ENCODE measurements around the gene PTPRN2.

The PTPRN2 gene

DNA sequence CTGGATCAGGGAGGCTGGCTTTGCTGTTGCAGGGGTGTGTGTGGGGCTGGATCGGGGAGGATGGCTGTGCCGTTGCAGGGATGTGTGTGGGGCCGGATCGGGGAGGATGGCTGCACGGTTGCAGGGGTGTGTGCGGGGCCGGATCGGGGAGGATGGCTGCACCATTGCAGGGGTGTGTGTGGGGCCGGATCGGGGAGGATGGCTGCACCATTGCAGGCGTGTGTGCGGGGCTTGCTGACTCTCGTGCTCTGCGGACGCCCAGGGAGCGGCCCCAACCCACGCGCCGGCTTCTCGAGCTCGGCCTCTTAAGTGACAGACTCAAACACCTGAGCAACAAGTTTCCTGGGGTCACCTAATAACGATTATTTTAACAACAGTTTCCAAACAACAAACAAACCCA lies 732.6 kb downstream of the PTPRN2 start:
- no peak overlapping the region for H3K4me3 ChIP-seq
- no peak for DNase-seq (ENCODE audit: low spot score)
- peak overlapping the region in 1 of 2 donors; percentile 53 for H3K27ac ChIP-seq
- no peak for TF ChIP-seq CTCF (IDR thresholded peaks at IDR 0.05)

- peak overlapping the region in 1 of 2 donors; percentile 78 for H3K27ac ChIP-seq
These were observed 733.3 kb downstream of the PTPRN2 start for GRCh38 chr7:157854066-157854891.

DNA sequence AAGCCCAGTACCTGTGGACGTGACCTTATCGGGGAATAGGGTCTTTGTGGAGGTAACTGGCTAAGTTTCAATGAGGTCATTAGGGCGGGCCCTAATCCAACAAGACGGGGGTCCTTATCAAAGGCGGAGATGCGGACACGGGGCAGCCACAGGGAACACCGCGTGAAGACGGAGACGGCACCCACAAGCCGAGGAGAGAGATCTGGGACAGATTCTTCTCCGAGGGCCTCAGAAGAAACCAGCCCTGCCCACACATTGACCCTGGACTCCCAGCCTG lies 733.9 kb downstream of the PTPRN2 start:
- TF ChIP-seq CTCF (IDR thresholded peaks at IDR 0.05) = no peak
- H3K4me3 ChIP-seq = peak overlapping the region; percentile 21
- H3K27ac ChIP-seq = peak overlapping the region in 1 of 2 donors; percentile 78
- no peak for DNase-seq (ENCODE audit: low spot score)

More at GRCh38 chr7:157854066-157854891, 733.3 kb downstream of the PTPRN2 start:
- no peak for TF ChIP-seq CTCF (IDR thresholded peaks at IDR 0.05)
- peak overlapping the region; percentile 21 for H3K4me3 ChIP-seq
- no peak for DNase-seq (ENCODE audit: low spot score)

GRCh38 chr7:157853076-157853788 lies 734.4 kb downstream of the PTPRN2 start:
- H3K27ac ChIP-seq = peak overlapping the region in 1 of 2 donors; percentile 78
- no peak overlapping the region for H3K4me3 ChIP-seq
- no peak for TF ChIP-seq CTCF (IDR thresholded peaks at IDR 0.05)
- DNase-seq (ENCODE audit: low spot score) = no peak

DNA sequence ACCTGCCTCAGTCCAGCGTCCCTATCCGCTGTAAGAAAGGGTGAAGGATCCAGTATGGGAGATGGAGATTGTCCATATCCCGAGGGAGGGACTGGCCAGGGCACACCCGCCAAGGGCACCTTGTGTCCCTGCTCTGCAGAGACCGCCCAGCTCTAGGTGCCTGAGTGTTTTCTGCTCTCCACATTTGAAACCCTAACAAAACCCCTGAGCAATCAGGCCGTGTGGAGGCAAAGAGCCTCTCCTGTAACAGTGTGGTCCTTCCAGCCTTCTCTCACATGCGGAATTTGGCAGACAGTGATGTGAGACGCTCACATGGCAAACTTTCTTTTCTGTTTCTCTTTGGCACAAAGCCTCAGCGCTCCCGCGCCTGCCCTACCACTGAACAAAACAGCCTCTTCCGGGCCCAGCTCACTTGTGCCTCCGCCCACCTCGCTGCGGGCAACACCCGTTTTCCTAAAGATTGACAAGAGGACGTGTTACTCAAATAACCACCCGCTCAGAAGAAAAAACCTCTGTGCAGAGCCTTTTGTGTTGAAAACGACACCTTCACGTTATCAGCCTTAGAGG lies 736.0 kb downstream of the PTPRN2 start:
- Histone ChIP-seq H3K4me3 (peak overlapping the region; percentile 48), H3K27ac (no peak overlapping the region)
- DNase-seq (ENCODE audit: low spot score) = no peak
- no peak for TF ChIP-seq CTCF (IDR thresholded peaks at IDR 0.05)

DNA sequence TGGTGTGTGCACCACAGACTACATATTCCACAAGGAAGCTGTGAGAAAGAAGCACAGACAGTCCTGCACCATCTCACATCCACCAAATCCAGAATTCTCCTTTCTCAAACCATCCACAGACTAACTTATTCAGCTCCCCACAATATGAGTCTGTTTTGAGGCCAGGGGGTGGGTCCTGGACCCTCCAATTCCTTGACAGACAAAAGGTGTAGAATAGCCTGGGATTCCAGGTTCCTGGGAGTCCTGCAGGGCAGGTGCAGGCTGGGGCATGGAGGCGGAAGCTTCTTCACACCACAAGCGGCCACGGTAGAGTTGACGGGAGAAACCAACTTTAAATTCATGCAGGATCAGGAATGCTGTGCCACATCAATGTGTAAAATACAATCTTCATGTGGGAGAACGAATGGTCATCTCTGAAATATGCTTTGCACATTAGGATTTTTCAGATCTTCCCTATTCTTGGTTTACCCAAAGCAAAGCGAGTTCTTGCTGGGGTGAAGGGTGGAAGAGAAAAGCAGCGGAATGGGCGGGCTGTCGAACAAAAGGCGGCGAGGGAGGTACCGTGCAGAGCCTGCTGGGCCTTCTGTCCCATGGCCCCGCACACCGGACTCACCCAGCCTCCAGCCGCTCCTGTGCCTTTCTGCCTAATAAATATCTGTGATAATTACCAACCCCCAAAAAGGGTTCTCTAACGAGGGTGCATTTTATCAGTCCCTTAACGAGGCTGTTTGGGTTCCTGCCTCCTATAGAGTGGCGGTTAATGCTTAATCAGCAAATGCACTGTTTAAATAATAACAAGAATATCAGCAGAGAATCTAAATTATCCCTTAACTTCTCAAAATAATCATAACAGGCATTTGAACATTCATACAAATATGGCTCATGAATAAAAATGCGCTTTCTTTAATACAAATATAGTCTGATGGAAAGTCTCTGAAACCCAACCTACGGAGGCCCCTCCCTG lies 736.9 kb downstream of the PTPRN2 start:
- Histone ChIP-seq H3K27ac (no peak overlapping the region), H3K4me3 (peak overlapping the region; percentile 48)
- no peak for DNase-seq (ENCODE audit: low spot score)
- no peak for TF ChIP-seq CTCF (IDR thresholded peaks at IDR 0.05)
